A673 (cell line): Measurements from ENCODE around the gene PSMD13. TPM values are rescaled to one million over a fixed set of nuclear protein-coding genes. Genes with fewer than 3 reads are reported as not detected.

Experiments
- BruUV-seq: library from RNA; stranded (reverse); fragments of 400-500 nt; replicated peaks from 2 replicates; lab custom pipeline; 2021; lab: Mats Ljungman, UMichigan
- CTCF ChIA-PET: fragments of 300-600 bp; sonication (Branson Sonifier 250); formaldehyde crosslinking; loops from one replicate; lab custom pipeline; 2022; ENCODE audit warnings: antibody characterized with exemption; lab: Charles Lee
- POLR2A ChIA-PET: fragments of 300-600 bp; sonication (Branson Sonifier 250); formaldehyde crosslinking; loops from one replicate; lab custom pipeline; 2022; ENCODE audit warnings: antibody characterized with exemption; ENCODE audit not compliant: low non-redundant PET; lab: Charles Lee
- DNase-seq: peaks from one replicate; pipeline ENCODE4 v3.0.0-alpha.2; 2015; ENCODE audit warnings: low spot score
- H3K27ac ChIP-seq: fragments of 200-600 bp; sonication (generic); 2 replicates; pipeline ENCODE4 v1.5.1; 2016; ENCODE audit warnings: mixed run types, low read depth, mild to moderate bottlenecking, mixed read lengths, antibody characterized with exemption, low read length; ENCODE audit not compliant: poor library complexity, severe bottlenecking
- H3K27me3 ChIP-seq: fragments of 200-600 bp; sonication (generic); replicated peaks from 2 replicates; pipeline ENCODE4 v1.6.1; 2017; ENCODE audit warnings: mixed run types, low read depth, mild to moderate bottlenecking, mixed read lengths, antibody characterized with exemption, low read length; ENCODE audit not compliant: insufficient read depth, poor library complexity
- H3K36me3 ChIP-seq: fragments of 200-600 bp; sonication (generic); 2 replicates; pipeline ENCODE4 v1.6.1; 2016; ENCODE audit warnings: mixed run types, mild to moderate bottlenecking, mixed read lengths, antibody characterized with exemption, low read length; ENCODE audit not compliant: insufficient read depth, poor library complexity, severe bottlenecking
- H3K4me1 ChIP-seq: fragments of 200-600 bp; sonication (generic); 2 replicates; pipeline ENCODE4 v1.6.1; 2017; ENCODE audit warnings: mixed run types, mild to moderate bottlenecking, mixed read lengths, antibody characterized with exemption, low read length; ENCODE audit not compliant: insufficient read depth, poor library complexity, severe bottlenecking
- H3K4me3 ChIP-seq: fragments of 200-600 bp; sonication (generic); 2 replicates; pipeline ENCODE4 v1.5.1; 2016; ENCODE audit warnings: low read depth, mixed run types, mild to moderate bottlenecking, mixed read lengths, low read length; ENCODE audit not compliant: poor library complexity, severe bottlenecking
- H3K9me3 ChIP-seq: fragments of 200-600 bp; sonication (generic); 2 replicates; pipeline ENCODE4 v1.6.1; 2016; ENCODE audit warnings: mixed run types, low read depth, mild to moderate bottlenecking, mixed read lengths, antibody characterized with exemption, low read length; ENCODE audit not compliant: poor library complexity, severe bottlenecking
- EZH2 ChIP-seq: fragments of 200-600 bp; sonication (generic); IDR thresholded peaks from 2 replicates; pipeline ENCODE4 v1.6.1; 2017; ENCODE audit warnings: borderline replicate concordance, low read depth, mild to moderate bottlenecking, mixed read lengths, antibody characterized with exemption, low read length; ENCODE audit not compliant: poor library complexity, severe bottlenecking
- intact Hi-C: fragments of 100-400 bp; cut with micrococcal nuclease; formaldehyde crosslinking; loops from one replicate; pipeline ENCODE4 v1.10.0; 2022; ENCODE audit not compliant: unreplicated experiment
- total RNA-seq: library from RNA; stranded (reverse); gene quantifications from 2 replicates; pipeline ENCODE4 v1.2.3, GENCODE V29; 2021
- TF ChIP-seq, protein P1 (sequence below): fragments of 300-800, 200-600 bp; sonication (generic); conservative IDR thresholded peaks from 2 replicates; pipeline ENCODE4 v1.5.1; 2017; ENCODE audit warnings: low read depth, mild to moderate bottlenecking, antibody characterized with exemption, low read length, moderate library complexity, mixed read lengths

Gene PSMD13
- total RNA-seq, 1 experiment from 2014 or later, result 199 TPM

DNA sequence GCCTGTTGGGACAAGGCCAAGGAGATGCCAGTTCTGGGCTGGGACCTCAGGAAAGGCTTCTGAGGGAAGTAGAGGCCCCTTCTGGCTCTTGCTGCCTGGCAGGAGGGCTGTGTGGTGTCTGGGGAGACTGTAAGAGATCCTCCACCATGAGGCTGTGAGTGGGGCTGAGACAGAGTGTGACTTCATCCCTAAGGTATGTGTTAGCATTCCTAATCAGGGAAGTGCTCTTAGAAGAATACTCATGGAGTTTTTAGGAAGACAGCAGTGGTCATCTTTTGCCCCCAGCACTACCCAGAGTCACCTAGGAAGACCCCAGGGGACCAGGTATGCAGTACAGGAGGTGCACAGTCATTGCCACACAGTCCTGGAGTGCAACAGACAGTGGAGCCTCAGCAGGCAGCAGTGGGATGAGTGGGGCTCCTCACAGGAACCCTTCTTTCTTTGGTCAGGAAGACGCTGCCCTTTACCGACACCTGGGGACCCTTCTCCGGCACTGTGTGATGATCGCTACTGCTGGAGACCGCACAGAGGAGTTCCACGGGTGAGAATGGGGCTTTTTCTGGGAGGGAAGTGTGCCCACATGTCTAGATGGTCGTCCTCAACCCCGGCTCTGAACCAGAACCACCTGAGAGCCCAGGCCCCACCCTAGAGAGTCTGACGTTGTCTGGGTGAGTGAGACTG is 26.5 kb upstream of the PSMD13 start:
- Histone ChIP-seq H3K9me3 (no peaks in the 10 kb centered on the region), H3K4me3 (peak overlapping the region; percentile 69), H3K4me1 (peaks cover 13% of the 10 kb centered on the region), H3K36me3 (peaks cover 55% of the 10 kb centered on the region), H3K27me3 (no peaks in the 10 kb centered on the region), H3K27ac (no peak overlapping the region)
- BruUV-seq, result no TSS peak
- ChIA-PET POLR2A (no interaction called here), CTCF (no interaction called here)
- peak; percentile 18 for DNase-seq
- TF ChIP-seq, protein P1, sequence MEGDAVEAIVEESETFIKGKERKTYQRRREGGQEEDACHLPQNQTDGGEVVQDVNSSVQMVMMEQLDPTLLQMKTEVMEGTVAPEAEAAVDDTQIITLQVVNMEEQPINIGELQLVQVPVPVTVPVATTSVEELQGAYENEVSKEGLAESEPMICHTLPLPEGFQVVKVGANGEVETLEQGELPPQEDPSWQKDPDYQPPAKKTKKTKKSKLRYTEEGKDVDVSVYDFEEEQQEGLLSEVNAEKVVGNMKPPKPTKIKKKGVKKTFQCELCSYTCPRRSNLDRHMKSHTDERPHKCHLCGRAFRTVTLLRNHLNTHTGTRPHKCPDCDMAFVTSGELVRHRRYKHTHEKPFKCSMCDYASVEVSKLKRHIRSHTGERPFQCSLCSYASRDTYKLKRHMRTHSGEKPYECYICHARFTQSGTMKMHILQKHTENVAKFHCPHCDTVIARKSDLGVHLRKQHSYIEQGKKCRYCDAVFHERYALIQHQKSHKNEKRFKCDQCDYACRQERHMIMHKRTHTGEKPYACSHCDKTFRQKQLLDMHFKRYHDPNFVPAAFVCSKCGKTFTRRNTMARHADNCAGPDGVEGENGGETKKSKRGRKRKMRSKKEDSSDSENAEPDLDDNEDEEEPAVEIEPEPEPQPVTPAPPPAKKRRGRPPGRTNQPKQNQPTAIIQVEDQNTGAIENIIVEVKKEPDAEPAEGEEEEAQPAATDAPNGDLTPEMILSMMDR, result no peak
- no peak for TF ChIP-seq EZH2
- intact Hi-C loops, result no loop called here

DNA sequence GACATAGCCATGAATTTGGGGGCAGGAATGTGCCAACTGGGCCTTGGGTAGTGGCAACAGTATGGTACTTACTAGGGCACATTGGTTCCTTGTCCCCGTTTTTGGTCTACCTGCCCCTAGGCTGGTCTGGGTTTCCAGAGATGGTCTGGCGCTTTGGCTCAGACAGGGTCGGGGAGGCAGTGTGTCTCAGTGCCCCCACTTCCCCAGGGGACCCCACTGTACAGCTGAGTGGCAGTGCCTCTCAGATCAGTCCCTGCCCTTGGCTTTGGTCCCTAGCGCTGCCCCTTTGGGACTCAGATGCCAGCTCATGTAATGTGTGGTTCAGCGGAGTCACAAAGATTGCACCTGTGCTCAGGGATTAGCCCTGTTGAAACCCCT is 26.0 kb upstream of the PSMD13 start:
- no peak for DNase-seq
- Histone ChIP-seq H3K9me3 (no peaks in the 10 kb centered on the region), H3K4me1 (peaks cover 13% of the 10 kb centered on the region), H3K27ac (no peak overlapping the region), H3K36me3 (peaks cover 61% of the 10 kb centered on the region), H3K4me3 (no peak overlapping the region), H3K27me3 (no peaks in the 10 kb centered on the region)
- TF ChIP-seq, protein P1, result no peak
- no peak for TF ChIP-seq EZH2
- POLR2A ChIA-PET, result no interaction called here
- BruUV-seq, result no TSS peak
- intact Hi-C loops, result no loop called here
- CTCF ChIA-PET, result no interaction called here

DNA sequence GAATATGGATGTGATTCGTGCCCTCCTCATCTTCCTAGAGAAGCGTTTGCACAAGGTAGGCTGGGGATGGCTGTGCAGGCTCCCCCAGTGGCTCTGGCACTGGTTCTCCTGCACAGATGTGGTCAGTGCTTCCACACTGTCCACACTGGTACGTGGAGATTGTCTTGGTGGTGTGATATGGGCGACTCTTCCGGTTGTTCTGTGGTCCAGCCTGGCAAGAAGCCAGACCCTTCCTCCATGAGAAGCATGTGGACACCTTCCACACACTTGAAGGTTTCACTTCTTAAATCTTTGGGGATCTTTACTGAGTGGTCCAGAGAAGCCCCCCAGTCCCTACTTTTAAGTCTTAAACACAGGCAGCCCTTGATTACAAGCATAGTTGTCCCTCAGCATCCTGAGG is 25.5 kb upstream of the PSMD13 start:
- TF ChIP-seq, protein P1, result no peak
- TF ChIP-seq EZH2, result no peak
- DNase-seq, result no peak
- H3K27me3 ChIP-seq, result no peaks in the 10 kb centered on the region
- no peak overlapping the region for H3K4me3 ChIP-seq
- BruUV-seq, result no TSS peak
- H3K27ac ChIP-seq, result no peak overlapping the region
- ChIA-PET CTCF (no interaction called here), POLR2A (no interaction called here)
- H3K4me1 ChIP-seq, result peaks cover 17% of the 10 kb centered on the region
- no peaks in the 10 kb centered on the region for H3K9me3 ChIP-seq
- H3K36me3 ChIP-seq, result peaks cover 61% of the 10 kb centered on the region
- intact Hi-C loops, result no loop called here
